ENCODE results near the gene TXNDC11.

DNA sequence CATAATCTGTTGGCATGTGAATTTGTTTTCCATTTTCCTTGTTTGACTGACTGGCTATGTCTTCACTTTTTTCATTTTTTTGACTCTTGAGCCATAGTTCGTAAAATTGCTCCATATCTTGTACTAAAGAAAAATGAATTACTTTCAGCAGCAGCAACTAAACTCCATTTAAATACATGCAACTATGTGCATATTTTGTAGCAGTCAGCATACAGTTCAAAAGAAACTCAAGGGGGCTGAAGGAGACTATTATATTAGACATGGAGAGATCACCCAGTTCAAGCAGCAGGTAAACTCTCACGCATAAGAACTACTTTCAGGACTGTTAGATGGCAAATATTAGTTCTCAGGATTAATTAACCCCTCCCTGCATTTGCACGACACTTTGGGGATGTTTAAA lies 13.6 kb upstream of the TXNDC11 start:
- TF ChIP-seq EZH2 (IDR thresholded peaks at IDR 0.05; ENCODE audit: low read length) (no peak), CTCF (optimal IDR thresholded peaks at IDR 0.05 in 1 of 3, IDR thresholded peaks at IDR 0.05 in 1 of 3, conservative IDR thresholded peaks at IDR 0.05 in 1 of 3; ENCODE audit: extremely low read depth in 1 of 3, insufficient read depth in 2 of 3, low read length in 3 of 3) (no peak)
